ENCODE measurements around the gene CACUL1. TPM values are rescaled to one million over a fixed set of nuclear protein-coding genes. Genes with fewer than 3 reads are reported as not detected.

Gene CACUL1
- total RNA-seq, 1 donor from 2014 or later, result 52.4 TPM

- H2AFZ ChIP-seq (ENCODE audit: low read depth, low read length), result no peak overlapping the region
- peak overlapping the region; percentile 56 for H3K27ac Mint-ChIP-seq (ENCODE audit: unreplicated experiment)
- DNase-seq (ENCODE audit: low read depth) (peak; percentile 89), FAIRE-seq (peak; percentile 95)
- TF ChIP-seq CTCF (IDR thresholded peaks at IDR 0.05; ENCODE audit: insufficient read depth, low read depth, low read length) (no peak), EZH2 (IDR thresholded peaks at IDR 0.05; ENCODE audit: insufficient read depth, low read length) (no peak)
- H3K9me3 ChIP-seq (ENCODE audit: insufficient read depth, low read depth, low read length), result no peaks in the 10 kb centered on the region
- no peaks in the 10 kb centered on the region for H3K27me3 Mint-ChIP-seq (ENCODE audit: low read depth, unreplicated experiment)
- peak overlapping the region; percentile 66 for H3K4me2 ChIP-seq (ENCODE audit: low read length)
- peaks cover 39% of the 10 kb centered on the region for H3K4me1 Mint-ChIP-seq (ENCODE audit: low read depth, unreplicated experiment)
- no peak overlapping the region for H3K9ac ChIP-seq (ENCODE audit: low read length)
- H3K27ac ChIP-seq (ENCODE audit: low read depth, low read length), result peak overlapping the region; percentile 56
- H3K9me3 Mint-ChIP-seq (ENCODE audit: unreplicated experiment), result no peaks in the 10 kb centered on the region
- H3K79me2 ChIP-seq (ENCODE audit: insufficient read depth, low read length), result no peaks in the 10 kb centered on the region
- no peak overlapping the region for H3K4me3 ChIP-seq (ENCODE audit: insufficient read depth, low read depth, low read length)
- H3K36me3 ChIP-seq (ENCODE audit: insufficient read depth, low read length), result no peaks in the 10 kb centered on the region
- peaks cover 5% of the 10 kb centered on the region for H3K36me3 Mint-ChIP-seq (ENCODE audit: low read depth, unreplicated experiment)
- H4K20me1 ChIP-seq (ENCODE audit: insufficient read depth, low read length), result peaks cover 4% of the 10 kb centered on the region
- no peak overlapping the region for H3K4me3 Mint-ChIP-seq (ENCODE audit: unreplicated experiment)
- H3K4me1 ChIP-seq (ENCODE audit: insufficient read depth, low read length), result peaks cover 8% of the 10 kb centered on the region
- H3K27me3 ChIP-seq (ENCODE audit: insufficient read depth, low read length), result no peaks in the 10 kb centered on the region
Measured at GRCh38 chr10:118692872-118693271, 61.9 kb downstream of the CACUL1 start.

- no peak for FAIRE-seq
- Mint-ChIP-seq H3K36me3 (ENCODE audit: low read depth, unreplicated experiment) (peaks cover 16% of the 10 kb centered on the region), H3K27me3 (ENCODE audit: low read depth, unreplicated experiment) (no peaks in the 10 kb centered on the region), H3K4me1 (ENCODE audit: low read depth, unreplicated experiment) (peaks cover 26% of the 10 kb centered on the region), H3K27ac (ENCODE audit: unreplicated experiment) (no peak overlapping the region), H3K4me3 (ENCODE audit: unreplicated experiment) (no peak overlapping the region), H3K9me3 (ENCODE audit: unreplicated experiment) (no peaks in the 10 kb centered on the region)
- Histone ChIP-seq H3K9ac (ENCODE audit: low read length) (no peak overlapping the region), H3K4me3 (ENCODE audit: insufficient read depth, low read depth, low read length) (no peak overlapping the region), H3K27ac (ENCODE audit: low read depth, low read length) (no peak overlapping the region), H2AFZ (ENCODE audit: low read depth, low read length) (no peak overlapping the region), H3K36me3 (ENCODE audit: insufficient read depth, low read length) (peaks cover 13% of the 10 kb centered on the region), H3K9me3 (ENCODE audit: insufficient read depth, low read depth, low read length) (no peaks in the 10 kb centered on the region), H3K4me2 (ENCODE audit: low read length) (no peak overlapping the region), H3K4me1 (ENCODE audit: insufficient read depth, low read length) (peaks cover 8% of the 10 kb centered on the region), H3K27me3 (ENCODE audit: insufficient read depth, low read length) (no peaks in the 10 kb centered on the region), H4K20me1 (ENCODE audit: insufficient read depth, low read length) (peaks cover 15% of the 10 kb centered on the region), H3K79me2 (ENCODE audit: insufficient read depth, low read length) (no peaks in the 10 kb centered on the region)
- DNase-seq (ENCODE audit: low read depth), result no peak
- TF ChIP-seq EZH2 (IDR thresholded peaks at IDR 0.05; ENCODE audit: insufficient read depth, low read length) (no peak), CTCF (IDR thresholded peaks at IDR 0.05; ENCODE audit: insufficient read depth, low read depth, low read length) (no peak)
Measured at GRCh38 chr10:118689070-118689858, 65.5 kb downstream of the CACUL1 start.

DNA sequence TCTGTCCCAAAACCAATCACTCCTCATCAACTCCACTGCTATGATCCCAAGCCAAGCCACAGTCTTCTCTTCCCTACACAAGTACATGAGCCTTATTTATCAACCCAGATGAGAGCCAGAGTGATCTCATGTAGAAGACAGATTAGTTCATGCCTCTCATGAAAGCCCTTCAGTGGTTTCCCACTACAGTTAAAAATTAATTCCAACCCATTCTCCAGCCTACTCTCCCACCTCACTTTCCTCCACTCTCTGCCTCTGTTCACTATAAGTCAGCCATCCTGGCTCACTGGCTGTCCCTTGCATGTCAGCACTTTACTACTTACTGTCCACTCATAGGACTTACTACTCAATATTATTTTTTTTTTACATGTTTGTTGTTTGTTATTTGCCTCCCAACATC, 67.3 kb downstream of the CACUL1 start:
- no peaks in the 10 kb centered on the region for H3K9me3 ChIP-seq (ENCODE audit: insufficient read depth, low read depth, low read length)
- Mint-ChIP-seq H3K4me3 (ENCODE audit: unreplicated experiment) (no peak overlapping the region), H3K36me3 (ENCODE audit: low read depth, unreplicated experiment) (peaks cover 16% of the 10 kb centered on the region), H3K4me1 (ENCODE audit: low read depth, unreplicated experiment) (peaks cover 12% of the 10 kb centered on the region), H3K27me3 (ENCODE audit: low read depth, unreplicated experiment) (no peaks in the 10 kb centered on the region), H3K27ac (ENCODE audit: unreplicated experiment) (no peak overlapping the region), H3K9me3 (ENCODE audit: unreplicated experiment) (no peaks in the 10 kb centered on the region)
- peaks cover 17% of the 10 kb centered on the region for H3K36me3 ChIP-seq (ENCODE audit: insufficient read depth, low read length)
- DNase-seq (ENCODE audit: low read depth) (no peak), FAIRE-seq (no peak)
- H3K9ac ChIP-seq (ENCODE audit: low read length), result no peak overlapping the region
- H3K4me1 ChIP-seq (ENCODE audit: insufficient read depth, low read length), result no peaks in the 10 kb centered on the region
- peaks cover 15% of the 10 kb centered on the region for H4K20me1 ChIP-seq (ENCODE audit: insufficient read depth, low read length)
- TF ChIP-seq CTCF (IDR thresholded peaks at IDR 0.05; ENCODE audit: insufficient read depth, low read depth, low read length) (no peak), EZH2 (IDR thresholded peaks at IDR 0.05; ENCODE audit: insufficient read depth, low read length) (no peak)
- H3K79me2 ChIP-seq (ENCODE audit: insufficient read depth, low read length), result no peaks in the 10 kb centered on the region
- H2AFZ ChIP-seq (ENCODE audit: low read depth, low read length), result no peak overlapping the region
- no peaks in the 10 kb centered on the region for H3K27me3 ChIP-seq (ENCODE audit: insufficient read depth, low read length)
- H3K4me2 ChIP-seq (ENCODE audit: low read length), result no peak overlapping the region
- H3K4me3 ChIP-seq (ENCODE audit: insufficient read depth, low read depth, low read length), result no peak overlapping the region
- no peak overlapping the region for H3K27ac ChIP-seq (ENCODE audit: low read depth, low read length)

Data from astrocyte (in vitro differentiated cells and primary cell).